Transverse colon (tissue), 3 donors: Measurements from ENCODE around the gene FLACC1.

Experiments
- CTCF ChIP-seq, 5 experiments: fragments of 200-600 bp in 3 of 5; fragments of 450-650 bp in 2 of 5; sonication (generic) in 3 of 5; IDR thresholded peaks; 1 replicate in 2 of 5; 2 replicates in 3 of 5; pipeline ENCODE4 v1.5.1; 2016 to 2017; ENCODE audit warnings: antibody characterized with exemption in 5 of 5, inconsistent platforms in 3 of 5, mild to moderate bottlenecking in 2 of 5, moderate library complexity in 1 of 5
- POLR2A ChIP-seq: fragments of 450-650 bp; IDR thresholded peaks from one replicate; pipeline ENCODE4 v1.6.1; 2016; ENCODE audit warnings: antibody characterized with exemption, mild to moderate bottlenecking, moderate library complexity

- no peak for TF ChIP-seq POLR2A
- TF ChIP-seq CTCF (IDR thresholded peaks at IDR 0.05): no peak
Measured at GRCh38 chr2:201329409-201329808, 27.7 kb downstream of the FLACC1 start.
